Stimulated activated CD4-positive, alpha-beta T cell treated with anti-CD3 and anti-CD28 coated beads, TNF-alpha, amount 100 ng/mL, for 24 hours (primary cell): ENCODE measurements around the gene IDI1.
A peak's percentile ranks its signal among the peaks of the same experiment; 100 is the strongest.
"Not testable (repeated sequence)": the region's sequence is repeated elsewhere in the genome, so short reads cannot be mapped to it uniquely, and the experiment has no call there.

Source experiments
- DNase-seq, 3 experiments: peaks; one replicate each; pipeline ENCODE4 v3.0.0-alpha.2; 2020; ENCODE audit warnings: low read depth in 3 of 3

IDI1 gene

GRCh38 chr10:1048732-1049424 lies at the start of gene IDI1:
TSS of gene IDI1 (minus strand) at chr10:1049119. CDS start at chr10:1049003, 116 bp downstream.
- peak; percentile 89 to 95 (median 92) for DNase-seq

GRCh38 chr10:1097436-1097835 lies 48.5 kb upstream of the IDI1 start:
- DNase-seq: no peak

GRCh38 chr10:1096287-1096889 lies 47.5 kb upstream of the IDI1 start:
- no peak for DNase-seq

- no peak for DNase-seq
Measured at GRCh38 chr10:1095498-1095897, 46.6 kb upstream of the IDI1 start.

- peak in 2 of 3 experiments; percentile 46 to 72 for DNase-seq
Measured at GRCh38 chr10:1094112-1095057, 45.5 kb upstream of the IDI1 start.

- DNase-seq: no peak
Measured at GRCh38 chr10:1093696-1094095, 44.8 kb upstream of the IDI1 start.

- no peak for DNase-seq
Measured at GRCh38 chr10:1090696-1091095, 41.8 kb upstream of the IDI1 start.

GRCh38 chr10:1089017-1089689 lies 40.2 kb upstream of the IDI1 start:
- no peak for DNase-seq

- DNase-seq: no peak
Measured at GRCh38 chr10:1086787-1087186, 37.9 kb upstream of the IDI1 start.

- DNase-seq: no peak
Measured at GRCh38 chr10:1085258-1085657, 36.3 kb upstream of the IDI1 start.

GRCh38 chr10:1084011-1084950 lies 35.4 kb upstream of the IDI1 start:
- no peak for DNase-seq

- DNase-seq: no peak
Measured at GRCh38 chr10:1083581-1083980, 34.7 kb upstream of the IDI1 start.

- no peak for DNase-seq
Measured at GRCh38 chr10:1078668-1079067, 29.7 kb upstream of the IDI1 start.

- no peak for DNase-seq
Measured at GRCh38 chr10:1074748-1075308, 25.9 kb upstream of the IDI1 start.

- DNase-seq: no peak
Measured at GRCh38 chr10:1074052-1074747, 25.3 kb upstream of the IDI1 start.

- no peak for DNase-seq
Measured at GRCh38 chr10:1070919-1071318, 22.0 kb upstream of the IDI1 start.

- DNase-seq: no peak
Measured at GRCh38 chr10:1068380-1069361, 19.8 kb upstream of the IDI1 start.

- not testable (repeated sequence) for DNase-seq
Measured at GRCh38 chr10:1066734-1067133, 17.8 kb upstream of the IDI1 start.

- DNase-seq: no peak
Measured at GRCh38 chr10:1064964-1065247, 16.0 kb upstream of the IDI1 start.
